Parathyroid adenoma (tissue), 2 donors: Measurements from ENCODE around the gene C1QTNF6.

ENCODE experiments used
- H2AFZ ChIP-seq: fragments of 300-600 bp; sonication (generic); one replicate; pipeline ENCODE4 v1.7.0; 2017; ENCODE audit warnings: antibody characterized with exemption, mild to moderate bottlenecking
- H3K27ac ChIP-seq: fragments of 300-600 bp; sonication (generic); one replicate; pipeline ENCODE4 v1.7.0; 2017
- H3K27me3 ChIP-seq: fragments of 300-600 bp; sonication (generic); one replicate; pipeline ENCODE4 v1.7.0; 2017; ENCODE audit warnings: low read length; ENCODE audit not compliant: control insufficient read depth, insufficient read depth
- H3K36me3 ChIP-seq: fragments of 300-600 bp; sonication (generic); one replicate; pipeline ENCODE4 v1.7.0; 2017; ENCODE audit warnings: low read length; ENCODE audit not compliant: control insufficient read depth, insufficient read depth
- H3K4me1 ChIP-seq: fragments of 300-600 bp; sonication (generic); one replicate; pipeline ENCODE4 v1.7.0; 2017; ENCODE audit warnings: control low read depth
- H3K4me2 ChIP-seq: fragments of 300-600 bp; sonication (generic); one replicate; pipeline ENCODE4 v1.7.0; 2017; ENCODE audit warnings: low read length
- H3K4me3 ChIP-seq: fragments of 300-600 bp; sonication (generic); one replicate; pipeline ENCODE4 v1.7.0; 2017; ENCODE audit warnings: low read depth, low read length
- H3K79me2 ChIP-seq: fragments of 300-600 bp; sonication (generic); one replicate; pipeline ENCODE4 v1.7.0; 2017; ENCODE audit warnings: control low read depth
- H3K9ac ChIP-seq: fragments of 300-600 bp; sonication (generic); one replicate; pipeline ENCODE4 v1.7.0; 2017; ENCODE audit warnings: mild to moderate bottlenecking
- H3K9me3 ChIP-seq: fragments of 300-600 bp; sonication (generic); one replicate; pipeline ENCODE4 v1.7.0; 2017; ENCODE audit warnings: low read length; ENCODE audit not compliant: control insufficient read depth
- TF ChIP-seq, protein P1 (sequence below): fragments of 300-600 bp; sonication (generic); IDR thresholded peaks from one replicate; pipeline ENCODE4 v1.7.0; 2017; ENCODE audit warnings: antibody characterized with exemption, mild to moderate bottlenecking
- donor health status: primary hyperparathyroidism.

C1QTNF6 gene

DNA sequence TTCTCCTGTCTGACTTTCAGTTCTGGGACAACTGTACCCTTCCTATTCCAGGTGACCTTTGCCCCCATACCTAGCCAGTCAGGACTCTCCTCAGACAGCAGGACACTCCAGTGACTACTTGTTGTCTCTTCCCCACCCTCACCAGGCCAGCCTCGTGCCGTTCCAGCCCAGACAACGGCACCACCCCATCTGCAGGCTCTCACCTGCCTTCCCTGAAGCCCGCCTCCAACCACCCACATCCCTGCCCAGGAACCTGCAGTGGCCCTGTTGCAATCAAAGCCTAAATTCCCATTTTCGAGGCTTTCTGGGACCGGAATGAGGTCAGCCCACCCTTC lies 42.0 kb downstream of the C1QTNF6 start:
- Histone ChIP-seq H3K4me1 (no peaks in the 10 kb centered on the region), H3K9ac (no peak overlapping the region), H3K4me2 (no peak overlapping the region), H3K27me3 (no peaks in the 10 kb centered on the region), H2AFZ (no peak overlapping the region), H3K9me3 (no peaks in the 10 kb centered on the region), H3K79me2 (no peaks in the 10 kb centered on the region), H3K36me3 (no peaks in the 10 kb centered on the region), H3K4me3 (no peak overlapping the region), H3K27ac (no peak overlapping the region)
- TF ChIP-seq, protein P1, sequence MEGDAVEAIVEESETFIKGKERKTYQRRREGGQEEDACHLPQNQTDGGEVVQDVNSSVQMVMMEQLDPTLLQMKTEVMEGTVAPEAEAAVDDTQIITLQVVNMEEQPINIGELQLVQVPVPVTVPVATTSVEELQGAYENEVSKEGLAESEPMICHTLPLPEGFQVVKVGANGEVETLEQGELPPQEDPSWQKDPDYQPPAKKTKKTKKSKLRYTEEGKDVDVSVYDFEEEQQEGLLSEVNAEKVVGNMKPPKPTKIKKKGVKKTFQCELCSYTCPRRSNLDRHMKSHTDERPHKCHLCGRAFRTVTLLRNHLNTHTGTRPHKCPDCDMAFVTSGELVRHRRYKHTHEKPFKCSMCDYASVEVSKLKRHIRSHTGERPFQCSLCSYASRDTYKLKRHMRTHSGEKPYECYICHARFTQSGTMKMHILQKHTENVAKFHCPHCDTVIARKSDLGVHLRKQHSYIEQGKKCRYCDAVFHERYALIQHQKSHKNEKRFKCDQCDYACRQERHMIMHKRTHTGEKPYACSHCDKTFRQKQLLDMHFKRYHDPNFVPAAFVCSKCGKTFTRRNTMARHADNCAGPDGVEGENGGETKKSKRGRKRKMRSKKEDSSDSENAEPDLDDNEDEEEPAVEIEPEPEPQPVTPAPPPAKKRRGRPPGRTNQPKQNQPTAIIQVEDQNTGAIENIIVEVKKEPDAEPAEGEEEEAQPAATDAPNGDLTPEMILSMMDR: no peak

DNA sequence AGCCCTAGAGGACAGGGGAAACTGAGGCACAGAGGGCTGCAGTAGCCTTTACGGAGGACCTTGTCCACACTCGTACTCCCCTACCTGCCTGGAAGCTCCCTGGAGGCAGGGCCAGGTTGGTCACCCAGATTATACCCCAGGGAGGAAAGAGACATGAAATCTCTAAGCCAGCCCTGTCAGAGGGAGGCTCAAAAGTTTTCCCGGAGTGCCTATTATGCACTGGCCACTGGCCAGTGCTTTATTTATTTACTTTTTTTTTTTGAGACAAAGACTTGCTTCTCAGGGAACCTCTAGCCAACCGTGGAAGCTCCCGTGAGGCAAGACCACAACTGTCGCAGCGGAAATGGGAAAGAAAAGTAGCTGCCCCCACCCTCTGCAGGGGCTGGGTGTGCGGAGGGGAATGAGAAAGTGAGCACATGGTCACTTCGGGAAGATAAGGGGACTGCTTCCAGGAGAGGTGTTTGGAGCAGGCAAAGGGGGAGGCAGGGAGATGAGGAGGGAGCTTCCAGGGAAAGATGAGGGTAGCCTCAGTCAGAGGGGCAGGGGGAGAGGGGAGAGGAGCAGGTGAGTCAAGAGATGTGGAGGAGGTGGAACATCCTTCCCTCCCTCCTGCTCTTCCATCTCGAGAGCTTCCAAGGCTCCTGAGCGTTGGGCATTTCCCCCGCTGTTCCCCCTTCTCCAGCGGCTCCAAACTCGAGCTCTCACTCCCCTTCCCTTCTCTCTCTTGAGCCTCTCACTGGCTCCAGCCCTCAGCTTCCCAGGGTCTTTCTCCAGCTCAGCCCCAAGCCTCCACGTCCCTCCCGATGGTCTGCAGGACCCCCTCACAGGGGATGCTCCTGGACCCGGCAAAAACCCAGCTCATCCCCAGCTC lies 42.6 kb downstream of the C1QTNF6 start:
- no peak overlapping the region for H3K27ac ChIP-seq
- no peaks in the 10 kb centered on the region for H3K36me3 ChIP-seq
- H3K4me3 ChIP-seq: no peak overlapping the region
- no peak overlapping the region for H3K9ac ChIP-seq
- TF ChIP-seq, protein P1: no peak
- H3K4me2 ChIP-seq: no peak overlapping the region
- H3K9me3 ChIP-seq: no peaks in the 10 kb centered on the region
- no peaks in the 10 kb centered on the region for H3K79me2 ChIP-seq
- no peaks in the 10 kb centered on the region for H3K4me1 ChIP-seq
- H2AFZ ChIP-seq: no peak overlapping the region
- no peaks in the 10 kb centered on the region for H3K27me3 ChIP-seq

DNA sequence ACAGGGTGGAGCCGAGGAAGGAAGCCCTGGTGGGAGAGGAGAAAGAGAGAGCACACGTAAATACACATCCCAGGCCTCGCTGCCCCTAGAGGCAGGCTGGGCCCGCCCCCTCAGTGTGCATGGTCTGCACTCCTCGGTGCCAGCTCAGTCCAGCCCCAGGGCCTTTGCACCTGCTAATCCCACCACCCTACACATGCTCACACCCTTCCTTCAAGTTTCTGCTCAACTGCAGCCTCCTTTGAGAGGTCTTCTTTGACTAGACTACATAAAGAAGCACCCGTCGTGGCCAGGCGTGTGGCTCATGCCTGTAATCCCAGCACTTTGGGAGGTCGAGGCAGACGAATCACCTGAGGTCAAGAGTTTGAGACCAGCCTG lies 43.9 kb downstream of the C1QTNF6 start:
- no peak overlapping the region for H3K27ac ChIP-seq
- no peak overlapping the region for H3K4me2 ChIP-seq
- TF ChIP-seq, protein P1: no peak
- no peaks in the 10 kb centered on the region for H3K4me1 ChIP-seq
- no peaks in the 10 kb centered on the region for H3K9me3 ChIP-seq
- H3K27me3 ChIP-seq: no peaks in the 10 kb centered on the region
- no peaks in the 10 kb centered on the region for H3K36me3 ChIP-seq
- H3K4me3 ChIP-seq: no peak overlapping the region
- no peak overlapping the region for H2AFZ ChIP-seq
- H3K9ac ChIP-seq: no peak overlapping the region
- H3K79me2 ChIP-seq: no peaks in the 10 kb centered on the region

- Histone ChIP-seq H3K4me3 (no peak overlapping the region), H3K4me2 (no peak overlapping the region), H3K27ac (no peak overlapping the region), H3K9ac (no peak overlapping the region), H3K79me2 (no peaks in the 10 kb centered on the region), H3K9me3 (no peaks in the 10 kb centered on the region), H3K4me1 (no peaks in the 10 kb centered on the region), H3K36me3 (no peaks in the 10 kb centered on the region), H3K27me3 (no peaks in the 10 kb centered on the region), H2AFZ (no peak overlapping the region)
- TF ChIP-seq, protein P1: no peak
These were observed 46.1 kb downstream of the C1QTNF6 start for GRCh38 chr22:37141971-37142370.

DNA sequence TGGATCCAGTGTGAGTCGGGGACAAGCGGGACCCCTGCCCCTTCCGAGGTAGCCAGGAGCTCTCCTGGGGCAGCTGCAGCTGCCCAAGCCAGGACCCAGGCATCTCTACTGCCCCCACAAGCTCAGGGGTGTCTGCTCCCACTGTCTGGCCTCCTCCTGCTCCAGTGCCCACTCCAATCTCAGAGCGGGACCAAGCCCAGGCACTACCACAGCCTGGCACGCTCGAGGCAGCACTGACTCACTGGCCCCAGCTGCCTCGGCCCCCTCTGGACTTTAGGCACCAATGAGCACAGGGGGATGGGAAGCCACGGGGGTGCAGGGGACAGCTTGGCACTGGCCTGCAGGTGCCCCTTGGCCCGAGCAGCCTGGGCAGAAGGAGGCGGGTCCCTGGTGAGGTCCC lies 46.6 kb downstream of the C1QTNF6 start:
- Histone ChIP-seq H3K27ac (no peak overlapping the region), H3K9ac (no peak overlapping the region), H3K79me2 (no peaks in the 10 kb centered on the region), H3K4me1 (no peaks in the 10 kb centered on the region), H2AFZ (no peak overlapping the region), H3K36me3 (no peaks in the 10 kb centered on the region), H3K9me3 (no peaks in the 10 kb centered on the region), H3K4me2 (no peak overlapping the region), H3K4me3 (no peak overlapping the region), H3K27me3 (no peaks in the 10 kb centered on the region)
- TF ChIP-seq, protein P1: no peak
